Fibroblast of mammary gland (primary cell): ENCODE measurements around the gene HNF1A.

Experiments used
- DNase-seq: peaks from one replicate; pipeline ENCODE4 v3.0.0-alpha.2; 2010; ENCODE audit warnings: low read depth
- H3K4me3 ChIP-seq: 2 replicates; pipeline ENCODE4 v1.5.1; 2011; ENCODE audit warnings: low read depth, mild to moderate bottlenecking, low read length, moderate library complexity; ENCODE audit not compliant: control insufficient read depth
- TF ChIP-seq, protein P1 (sequence below): conservative IDR thresholded peaks from 2 replicates; pipeline ENCODE4 v1.5.1; 2011; ENCODE audit warnings: low read depth, low read length, inconsistent platforms; ENCODE audit not compliant: control insufficient read depth, insufficient read depth

HNF1A gene, protein sequence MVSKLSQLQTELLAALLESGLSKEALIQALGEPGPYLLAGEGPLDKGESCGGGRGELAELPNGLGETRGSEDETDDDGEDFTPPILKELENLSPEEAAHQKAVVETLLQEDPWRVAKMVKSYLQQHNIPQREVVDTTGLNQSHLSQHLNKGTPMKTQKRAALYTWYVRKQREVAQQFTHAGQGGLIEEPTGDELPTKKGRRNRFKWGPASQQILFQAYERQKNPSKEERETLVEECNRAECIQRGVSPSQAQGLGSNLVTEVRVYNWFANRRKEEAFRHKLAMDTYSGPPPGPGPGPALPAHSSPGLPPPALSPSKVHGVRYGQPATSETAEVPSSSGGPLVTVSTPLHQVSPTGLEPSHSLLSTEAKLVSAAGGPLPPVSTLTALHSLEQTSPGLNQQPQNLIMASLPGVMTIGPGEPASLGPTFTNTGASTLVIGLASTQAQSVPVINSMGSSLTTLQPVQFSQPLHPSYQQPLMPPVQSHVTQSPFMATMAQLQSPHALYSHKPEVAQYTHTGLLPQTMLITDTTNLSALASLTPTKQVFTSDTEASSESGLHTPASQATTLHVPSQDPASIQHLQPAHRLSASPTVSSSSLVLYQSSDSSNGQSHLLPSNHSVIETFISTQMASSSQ

DNA sequence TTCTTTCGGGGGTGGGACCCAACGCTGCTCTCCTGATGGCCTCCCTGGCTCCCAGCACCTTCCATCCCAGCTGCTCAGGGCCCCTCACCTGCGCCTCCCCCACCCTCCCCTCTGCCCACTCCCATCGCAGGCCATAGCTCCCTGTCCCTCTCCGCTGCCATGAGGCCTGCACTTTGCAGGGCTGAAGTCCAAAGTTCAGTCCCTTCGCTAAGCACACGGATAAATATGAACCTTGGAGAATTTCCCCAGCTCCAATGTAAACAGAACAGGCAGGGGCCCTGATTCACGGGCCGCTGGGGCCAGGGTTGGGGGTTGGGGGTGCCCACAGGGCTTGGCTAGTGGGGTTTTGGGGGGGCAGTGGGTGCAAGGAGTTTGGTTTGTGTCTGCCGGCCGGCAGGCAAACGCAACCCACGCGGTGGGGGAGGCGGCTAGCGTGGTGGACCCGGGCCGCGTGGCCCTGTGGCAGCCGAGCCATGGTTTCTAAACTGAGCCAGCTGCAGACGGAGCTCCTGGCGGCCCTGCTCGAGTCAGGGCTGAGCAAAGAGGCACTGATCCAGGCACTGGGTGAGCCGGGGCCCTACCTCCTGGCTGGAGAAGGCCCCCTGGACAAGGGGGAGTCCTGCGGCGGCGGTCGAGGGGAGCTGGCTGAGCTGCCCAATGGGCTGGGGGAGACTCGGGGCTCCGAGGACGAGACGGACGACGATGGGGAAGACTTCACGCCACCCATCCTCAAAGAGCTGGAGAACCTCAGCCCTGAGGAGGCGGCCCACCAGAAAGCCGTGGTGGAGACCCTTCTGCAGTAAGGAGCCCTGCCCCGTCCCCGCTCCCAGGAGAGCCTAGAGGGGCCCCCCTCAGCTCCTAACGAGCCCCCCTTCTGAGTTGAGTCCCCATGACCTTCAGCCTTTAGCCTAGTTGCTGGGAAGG, at the start of gene HNF1A:
Gene HNF1A, plus strand, starts transcription at position 248 of the 924 bp plus-strand sequence. Its CDS starts 226 bp downstream, at position 474.
- TF ChIP-seq, protein P1, sequence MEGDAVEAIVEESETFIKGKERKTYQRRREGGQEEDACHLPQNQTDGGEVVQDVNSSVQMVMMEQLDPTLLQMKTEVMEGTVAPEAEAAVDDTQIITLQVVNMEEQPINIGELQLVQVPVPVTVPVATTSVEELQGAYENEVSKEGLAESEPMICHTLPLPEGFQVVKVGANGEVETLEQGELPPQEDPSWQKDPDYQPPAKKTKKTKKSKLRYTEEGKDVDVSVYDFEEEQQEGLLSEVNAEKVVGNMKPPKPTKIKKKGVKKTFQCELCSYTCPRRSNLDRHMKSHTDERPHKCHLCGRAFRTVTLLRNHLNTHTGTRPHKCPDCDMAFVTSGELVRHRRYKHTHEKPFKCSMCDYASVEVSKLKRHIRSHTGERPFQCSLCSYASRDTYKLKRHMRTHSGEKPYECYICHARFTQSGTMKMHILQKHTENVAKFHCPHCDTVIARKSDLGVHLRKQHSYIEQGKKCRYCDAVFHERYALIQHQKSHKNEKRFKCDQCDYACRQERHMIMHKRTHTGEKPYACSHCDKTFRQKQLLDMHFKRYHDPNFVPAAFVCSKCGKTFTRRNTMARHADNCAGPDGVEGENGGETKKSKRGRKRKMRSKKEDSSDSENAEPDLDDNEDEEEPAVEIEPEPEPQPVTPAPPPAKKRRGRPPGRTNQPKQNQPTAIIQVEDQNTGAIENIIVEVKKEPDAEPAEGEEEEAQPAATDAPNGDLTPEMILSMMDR, result no peak

DNA sequence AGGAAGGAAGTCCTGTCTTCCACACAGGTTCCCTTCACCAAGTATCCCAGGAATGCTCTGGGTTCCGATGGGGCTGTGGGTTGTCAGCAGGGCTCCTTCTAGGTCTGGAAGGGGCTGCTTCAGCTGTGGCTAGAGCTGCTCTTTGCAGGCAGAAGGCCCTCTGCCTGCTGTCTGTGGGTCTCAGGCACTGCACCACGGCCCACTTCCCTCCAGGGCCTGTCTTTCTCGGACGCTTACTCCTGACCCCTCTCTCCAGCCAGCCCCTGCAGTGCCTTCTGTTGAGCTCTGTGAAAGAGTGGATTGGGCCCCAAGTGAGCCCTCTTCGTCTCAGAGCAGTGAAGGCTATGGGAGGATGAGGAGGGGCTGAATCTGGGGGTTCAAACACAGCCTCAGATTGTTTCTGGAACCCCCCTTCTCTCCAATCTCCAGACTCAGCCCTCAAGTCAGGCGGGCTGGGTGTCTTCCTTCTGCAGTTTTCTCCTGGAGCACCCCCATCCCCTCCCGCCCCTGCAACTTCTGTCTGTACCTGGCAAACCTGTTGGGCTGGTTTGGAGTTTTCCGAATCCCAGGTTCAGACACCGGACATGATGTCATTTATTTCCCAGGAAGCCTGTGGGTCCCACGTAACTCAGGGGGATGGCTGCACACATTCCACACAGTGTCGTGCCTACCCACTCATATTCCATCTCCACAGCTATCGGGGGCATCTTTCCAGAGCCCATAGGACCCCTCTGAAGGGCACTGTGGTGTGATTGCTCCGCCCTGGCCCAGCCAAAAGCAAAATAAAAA, 49.3 kb upstream of the HNF1A start:
- TF ChIP-seq, protein P1, result no peak
- no peak overlapping the region for H3K4me3 ChIP-seq

More for the DNA sequence above, at the start of gene HNF1A:
- DNase-seq, result no peak
- no peak within 1 kb of the TSS for H3K4me3 ChIP-seq

DNA sequence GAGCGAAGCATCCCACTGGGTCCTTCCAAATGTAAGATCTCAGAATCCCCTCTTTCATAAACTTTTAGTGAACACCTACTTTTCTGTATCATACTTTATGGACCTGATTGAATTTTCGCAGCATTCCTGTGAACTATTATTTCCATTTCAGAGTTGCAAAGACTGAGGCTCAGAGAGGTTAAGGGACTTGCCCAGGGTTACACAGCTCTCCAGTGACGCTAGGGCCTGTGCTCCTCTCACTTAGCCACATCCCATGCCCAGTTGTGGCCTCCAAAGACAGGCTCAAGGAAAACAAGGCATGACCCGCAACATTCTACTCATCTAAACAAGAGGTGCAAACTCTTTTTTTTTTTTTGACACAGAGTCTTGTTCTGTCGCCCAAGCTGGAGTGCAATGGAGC, 48.3 kb upstream of the HNF1A start:
- H3K4me3 ChIP-seq, result no peak overlapping the region
- DNase-seq, result no peak
- TF ChIP-seq, protein P1, result no peak

More for the DNA sequence above, 49.3 kb upstream of the HNF1A start:
- no peak for DNase-seq

DNA sequence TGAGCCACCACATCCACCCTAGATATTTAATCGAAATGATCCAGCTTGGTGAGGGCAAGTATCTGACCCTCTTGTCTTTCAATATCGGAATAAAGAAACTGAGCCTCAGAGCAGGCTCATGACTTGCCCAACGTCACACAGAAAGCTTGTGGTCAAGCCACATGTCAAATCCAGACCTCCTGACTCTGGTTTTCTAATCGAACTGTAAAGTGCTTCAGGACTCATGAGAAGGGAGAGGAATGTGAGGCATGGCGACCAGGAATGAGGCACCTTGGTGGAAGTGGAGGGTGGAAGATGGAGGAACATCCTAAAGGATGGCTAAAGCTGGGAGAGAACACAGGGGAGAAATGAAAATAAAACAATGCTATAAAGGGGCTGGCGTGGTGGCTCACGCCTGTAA, 46.3 kb upstream of the HNF1A start:
- TF ChIP-seq, protein P1, result no peak
- no peak overlapping the region for H3K4me3 ChIP-seq
- DNase-seq, result no peak

DNA sequence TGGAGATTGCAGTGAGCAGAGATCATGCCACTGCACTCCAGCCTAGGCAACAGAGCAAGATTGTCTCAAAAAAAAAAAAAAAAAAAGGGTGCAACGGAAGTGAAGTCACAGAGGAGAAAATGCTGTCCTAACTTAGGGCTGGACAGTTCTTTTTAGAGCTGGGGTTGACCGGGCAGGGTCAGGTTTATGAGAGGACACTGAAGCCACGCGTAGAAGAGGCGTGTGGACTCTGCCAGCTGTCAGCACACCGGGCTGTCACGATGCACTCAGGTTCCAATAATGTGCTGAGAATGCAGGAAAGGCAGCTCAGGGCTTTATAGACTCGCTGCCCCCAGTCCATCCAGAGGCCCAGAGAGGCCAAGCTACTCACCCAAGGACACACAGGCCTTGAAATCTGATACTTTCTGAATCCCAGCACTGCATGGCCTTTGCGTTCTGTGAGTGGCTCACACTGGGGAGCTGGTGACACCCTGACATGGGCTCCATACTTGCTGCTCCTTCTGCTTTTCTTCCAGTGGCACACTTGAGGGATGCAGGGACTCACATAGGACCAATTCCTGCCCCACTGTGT, 45.3 kb upstream of the HNF1A start:
- TF ChIP-seq, protein P1, result no peak
- no peak overlapping the region for H3K4me3 ChIP-seq
- no peak for DNase-seq
